Measurements from ENCODE around the gene OR10A6.

GRCh38 chr11:7893796-7894195, 37.3 kb downstream of the OR10A6 start:
- TF ChIP-seq CTCF (conservative IDR thresholded peaks at IDR 0.05) (no peak), EZH2 (IDR thresholded peaks at IDR 0.05; ENCODE audit: low read depth) (no peak)

Data from PC-9 (cell line).